ENCODE measurements around the gene FUOM. TPM values are rescaled to one million over a fixed set of nuclear protein-coding genes. Genes with fewer than 3 reads are reported as not detected.

FUOM gene, protein sequence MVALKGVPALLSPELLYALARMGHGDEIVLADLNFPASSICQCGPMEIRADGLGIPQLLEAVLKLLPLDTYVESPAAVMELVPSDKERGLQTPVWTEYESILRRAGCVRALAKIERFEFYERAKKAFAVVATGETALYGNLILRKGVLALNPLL
- total RNA-seq (10 to 100 TPM in 2 of 10 donors, 1 to 10 TPM in 8; 2.0 to 13.5 (median 5.1) TPM), polyA plus RNA-seq (10 to 100 TPM; 16.5 to 17.0 TPM)
- long read RNA-seq, donor 1, partial matches to known transcripts, result 2 of 4 reads
- long read RNA-seq, donor 1, other reads (novel, unspliced or antisense), result 2 of 4 reads
- long read RNA-seq, donor 2, partial matches to known transcripts, result 3 of 8 reads
- long read RNA-seq, donor 2, other reads (novel, unspliced or antisense), result 5 of 8 reads
- long read RNA-seq, donor 3, partial matches to known transcripts, result 6 of 6 reads
- long read RNA-seq, donor 3, other reads (novel, unspliced or antisense), result 0 of 6 reads

DNA sequence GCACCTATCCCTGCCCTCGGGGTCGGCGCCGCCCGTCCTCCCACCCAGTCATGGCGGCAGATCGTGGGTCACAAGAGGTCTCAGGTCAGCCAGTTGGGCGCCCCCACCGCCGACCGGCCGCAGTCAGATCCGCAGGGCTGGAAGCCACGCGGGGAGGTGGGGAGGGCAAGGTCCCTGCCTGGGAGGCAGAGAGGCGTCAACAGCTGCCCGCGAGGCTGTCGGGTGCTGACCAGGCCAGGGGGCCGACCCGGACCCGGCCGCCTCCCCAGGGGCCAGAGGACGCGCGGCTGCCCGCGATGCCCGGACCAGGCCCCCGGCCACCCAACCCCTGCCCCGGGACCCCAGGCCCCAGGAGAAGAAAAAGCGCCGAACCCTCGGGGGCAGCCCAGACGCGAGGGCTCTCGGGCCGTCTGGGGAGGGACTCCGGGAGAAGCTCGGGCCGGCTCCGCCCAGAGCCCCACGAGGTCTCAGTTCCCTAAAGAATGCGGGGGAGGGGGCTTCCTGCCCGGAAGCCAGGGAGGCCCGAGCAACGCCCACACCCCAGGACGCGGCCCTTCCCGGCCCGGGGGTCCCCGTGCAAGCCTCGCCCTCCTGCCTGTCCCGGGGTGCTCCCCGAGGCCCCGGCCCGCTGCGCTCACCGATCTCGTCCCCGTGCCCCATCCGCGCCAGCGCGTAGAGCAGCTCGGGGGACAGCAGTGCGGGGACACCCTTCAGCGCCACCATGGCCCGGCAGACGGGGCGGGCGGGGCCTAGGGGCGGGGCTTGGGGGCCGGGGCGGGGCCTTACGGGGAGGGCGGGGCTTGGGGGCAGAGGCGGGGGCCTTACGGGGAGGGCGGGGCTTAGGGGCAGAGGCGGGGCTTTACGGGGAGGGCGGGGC lies at the start of gene FUOM:
Gene FUOM, minus strand, starts transcription at position 735 of the 877 bp plus-strand sequence. Its CDS starts 12 bp downstream, at position 723.
- H3K36me3 ChIP-seq, result peaks cover 0 to 13% (median 0%) of the 10 kb centered on the region in 9 donors
- peak within 1 kb of the TSS in 9 of 10 donors; percentile 63 to 86 (median 73) for H3K27ac ChIP-seq
- 2% methylated on average over 70 to 80 of the region's 83 CpGs for WGBS, 2 donors
- peaks cover 0 to 6% (median 0%) of the 10 kb centered on the region in 11 donors for H3K9me3 ChIP-seq
- peaks cover 4 to 27% (median 15%) of the 10 kb centered on the region in 9 donors for H3K4me1 ChIP-seq
- TF ChIP-seq, protein P1, sequence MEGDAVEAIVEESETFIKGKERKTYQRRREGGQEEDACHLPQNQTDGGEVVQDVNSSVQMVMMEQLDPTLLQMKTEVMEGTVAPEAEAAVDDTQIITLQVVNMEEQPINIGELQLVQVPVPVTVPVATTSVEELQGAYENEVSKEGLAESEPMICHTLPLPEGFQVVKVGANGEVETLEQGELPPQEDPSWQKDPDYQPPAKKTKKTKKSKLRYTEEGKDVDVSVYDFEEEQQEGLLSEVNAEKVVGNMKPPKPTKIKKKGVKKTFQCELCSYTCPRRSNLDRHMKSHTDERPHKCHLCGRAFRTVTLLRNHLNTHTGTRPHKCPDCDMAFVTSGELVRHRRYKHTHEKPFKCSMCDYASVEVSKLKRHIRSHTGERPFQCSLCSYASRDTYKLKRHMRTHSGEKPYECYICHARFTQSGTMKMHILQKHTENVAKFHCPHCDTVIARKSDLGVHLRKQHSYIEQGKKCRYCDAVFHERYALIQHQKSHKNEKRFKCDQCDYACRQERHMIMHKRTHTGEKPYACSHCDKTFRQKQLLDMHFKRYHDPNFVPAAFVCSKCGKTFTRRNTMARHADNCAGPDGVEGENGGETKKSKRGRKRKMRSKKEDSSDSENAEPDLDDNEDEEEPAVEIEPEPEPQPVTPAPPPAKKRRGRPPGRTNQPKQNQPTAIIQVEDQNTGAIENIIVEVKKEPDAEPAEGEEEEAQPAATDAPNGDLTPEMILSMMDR (IDR thresholded peaks at IDR 0.05), result no peak
- ATAC-seq (peak; percentile 58 to 87 (median 80)), DNase-seq (peak; percentile 64 to 66)
- intact Hi-C loops (cut with DNase I), result no loop called here
- H3K27me3 ChIP-seq, result no peaks in the 10 kb centered on the region
- peak within 1 kb of the TSS; percentile 49 to 68 (median 64) for H3K4me3 ChIP-seq

DNA sequence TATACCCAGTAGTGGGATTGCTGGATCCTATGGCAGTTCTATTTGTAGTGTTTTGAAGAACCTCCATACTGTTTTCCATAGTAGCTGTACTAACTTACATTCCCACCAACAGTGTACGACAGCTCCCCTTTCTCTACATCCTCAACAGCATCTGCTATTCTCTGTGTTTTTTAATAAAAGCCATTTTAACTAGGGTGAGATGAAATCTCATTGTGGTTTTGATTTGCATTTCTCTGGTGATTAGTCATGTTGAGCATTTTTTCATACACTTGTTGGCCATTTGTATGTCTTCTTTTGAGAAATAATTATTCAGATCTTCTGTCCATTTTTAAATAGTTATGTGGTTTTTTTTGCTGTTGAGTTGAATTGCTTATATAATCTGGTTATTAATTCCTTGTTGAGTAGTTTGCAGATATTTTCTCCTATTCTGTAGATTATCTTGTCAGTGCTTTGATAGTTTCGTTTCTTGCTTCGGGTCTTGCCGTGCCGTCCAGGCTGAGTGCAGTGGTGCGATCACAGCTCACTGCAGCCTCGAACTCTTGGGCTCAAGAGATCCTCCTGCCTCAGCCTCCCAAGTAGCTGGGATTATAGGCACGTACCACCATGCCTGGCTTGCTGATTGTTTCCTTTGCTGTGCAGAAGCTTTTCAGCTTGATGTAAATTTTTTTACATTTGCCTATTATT lies 48.2 kb upstream of the FUOM start:
- intact Hi-C loops (cut with DNase I), result no loop called here
- no peak overlapping the region for H3K27ac ChIP-seq
- H3K4me1 ChIP-seq, result peaks cover 0 to 7% (median 0%) of the 10 kb centered on the region in 9 donors
- 94 to 96% methylated on average over 8 of the region's 8 CpGs for WGBS, 2 donors
- peaks cover 0 to 98% (median 38%) of the 10 kb centered on the region in 9 donors for H3K36me3 ChIP-seq
- no peak overlapping the region for H3K4me3 ChIP-seq
- H3K9me3 ChIP-seq, result peaks cover 0 to 27% (median 6%) of the 10 kb centered on the region in 11 donors
- TF ChIP-seq, protein P1 (IDR thresholded peaks at IDR 0.05), result no peak
- DNase-seq (no peak), ATAC-seq (no peak)
- no peaks in the 10 kb centered on the region for H3K27me3 ChIP-seq

DNA sequence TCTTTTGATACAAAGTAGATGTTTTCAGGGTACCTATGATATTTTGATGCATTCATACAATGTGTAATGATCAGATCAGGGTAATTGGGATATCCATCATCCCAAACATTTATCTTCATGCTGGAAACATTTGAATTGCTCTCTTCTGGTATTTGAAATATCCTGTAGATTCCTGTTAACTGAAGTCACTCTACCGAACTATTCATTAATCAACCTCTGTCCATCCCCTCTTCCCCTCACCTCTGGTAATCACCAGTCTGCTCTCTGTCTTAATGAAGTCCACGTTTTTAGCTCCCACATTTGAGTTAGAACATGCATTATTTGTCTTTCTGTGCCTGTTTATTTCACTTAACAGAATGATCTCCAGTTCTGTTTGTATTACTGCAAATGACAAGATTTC lies 47.5 kb upstream of the FUOM start:
- 61 to 63% methylated on average over 2 of the region's 2 CpGs for WGBS, 2 donors
- Histone ChIP-seq H3K27me3 (no peaks in the 10 kb centered on the region), H3K27ac (no peak overlapping the region), H3K9me3 (peaks cover 0 to 20% (median 0%) of the 10 kb centered on the region in 11 donors), H3K4me3 (no peak overlapping the region), H3K36me3 (peaks cover 0 to 96% (median 32%) of the 10 kb centered on the region in 9 donors), H3K4me1 (peaks cover 0 to 14% (median 0%) of the 10 kb centered on the region in 9 donors)
- DNase-seq (no peak), ATAC-seq (no peak)
- intact Hi-C loops (cut with DNase I), result no loop called here
- TF ChIP-seq, protein P1 (IDR thresholded peaks at IDR 0.05), result no peak

All from heart right ventricle (tissue), 16 donors.